Heart left ventricle (tissue), 13 donors: ENCODE data around the gene PLEKHA6.

Source experiments
- CTCF ChIP-seq, 12 donors: fragments of 200-600 bp; sonication (generic) in 4 of 12; IDR thresholded peaks; one replicate each; pipeline versions ENCODE4 v1.5.0 to v1.8.0; 2018 to 2022; ENCODE audit warnings: antibody characterized with exemption in 12 of 12, mild to moderate bottlenecking in 5 of 12
- POLR2A ChIP-seq, 2 donors: fragments of 450-650 bp; IDR thresholded peaks; one replicate each; pipeline ENCODE4 v1.6.1; 2017; ENCODE audit warnings: antibody characterized with exemption in 2 of 2, mild to moderate bottlenecking in 2 of 2, moderate library complexity in 2 of 2
- donor health status: ischemic (EF 13 %, LVEDD 7.1; RV severe dilation, severe dysfunction).
- donor health status: DM: no; HTN: yes; CAD: no.
- donor health status: DM: no; HTN: no; CAD: no.
- donor health status: ischemic (EF 25% LVEDD 6.9; RV normal size, moderate dysfunction).
- donor health status: ischemic (EF 25% LVEDD 5.7; RV mildly dilated, moderate dysfunction).
- donor health status: ischemic (EF 35%, LVEDD 5.7; RV mildly dilated, moderate dysfunction).
- donor health status: nonischemic (EF 11% LVEDD 7.7; RV severe dilation, severe dysfunction).
- donor health status: DM: yes; HTN: yes; CAD: no.
- donor health status: PGD.
- donor health status: ischemic (EF 29% LVEDD 5.4; RV normal size, mild dysfunction).
- donor health status: nonischemic (EF 23%, LVEDD 6.1; RV moderate dilation, normal function).

- TF ChIP-seq CTCF (IDR thresholded peaks at IDR 0.05): peak in 3 of 12 donors; percentile 5 to 35 (median 21)
- TF ChIP-seq POLR2A (IDR thresholded peaks at IDR 0.05): no peak
Measured at GRCh38 chr1:204296431-204296988, 63.2 kb downstream of the PLEKHA6 start.
